Activated CD8-positive, alpha-beta memory T cell treated with anti-CD3 and anti-CD28 coated beads for 24 hours (primary cell): ENCODE measurements around the gene MYCT1.

Experiments used
- DNase-seq: peaks from one replicate; pipeline ENCODE4 v3.0.0-alpha.2; 2020

MYCT1 gene

GRCh38 chr6:152726313-152726712 is 28.6 kb downstream of the MYCT1 start:
- no peak for DNase-seq

GRCh38 chr6:152727507-152727906 is 29.8 kb downstream of the MYCT1 start:
- no peak for DNase-seq

- DNase-seq = no peak
Measured at GRCh38 chr6:152734630-152735029, 36.9 kb downstream of the MYCT1 start.

- DNase-seq = no peak
Measured at GRCh38 chr6:152736687-152737273, 39.1 kb downstream of the MYCT1 start.

GRCh38 chr6:152745509-152746171 is 47.9 kb downstream of the MYCT1 start:
- no peak for DNase-seq

GRCh38 chr6:152746172-152746553 is 48.5 kb downstream of the MYCT1 start:
- no peak for DNase-seq

GRCh38 chr6:152748843-152749242 is 51.1 kb downstream of the MYCT1 start:
- DNase-seq = no peak

GRCh38 chr6:152749336-152749735 is 51.6 kb downstream of the MYCT1 start:
- no peak for DNase-seq

- DNase-seq = no peak
Measured at GRCh38 chr6:152750694-152751093, 53.0 kb downstream of the MYCT1 start, which contains the start of gene VIP. VIP (plus strand) TSS chr6:152750797; CDS start chr6:152752178, 1,381 bp downstream.

- DNase-seq = no peak
Measured at GRCh38 chr6:152765331-152765730, 67.6 kb downstream of the MYCT1 start.

GRCh38 chr6:152769159-152769558 is 71.5 kb downstream of the MYCT1 start:
- no peak for DNase-seq

- no peak for DNase-seq
Measured at GRCh38 chr6:152769993-152770392, 72.3 kb downstream of the MYCT1 start.

GRCh38 chr6:152771061-152771687 is 73.5 kb downstream of the MYCT1 start:
- no peak for DNase-seq
